ENCODE results near the gene CALHM5. TPM values are rescaled to one million over a fixed set of nuclear protein-coding genes. Genes with fewer than 3 reads are reported as not detected.

Gene CALHM5
- total and polyA plus RNA-seq, 8 donors: under 0.01 to 4.2 (median 0.22) TPM

- DNase-seq: no peak
- intact Hi-C loops (cut with DNase I; ENCODE audit: low total_unique reads): loop anchor here (10.0 kb wide), 1 partner anchor 269 kb away; no protein-coding TSS in a partner anchor
- Histone ChIP-seq H3K36me3 (no peaks in the 10 kb centered on the region), H3K27me3 (peaks cover 0 to 3% (median 0%) of the 10 kb centered on the region in 3 donors), H3K4me1 (peaks cover 0 to 4% (median 0%) of the 10 kb centered on the region in 4 donors), H3K27ac (no peak overlapping the region), H3K4me3 (no peak overlapping the region), H3K9me3 (no peaks in the 10 kb centered on the region)
- TF ChIP-seq POLR2AphosphoS5 (IDR thresholded peaks at IDR 0.05) (no peak), EP300 (IDR thresholded peaks at IDR 0.05) (no peak), CTCF (IDR thresholded peaks at IDR 0.05) (no peak), POLR2A (IDR thresholded peaks at IDR 0.05) (no peak)
- 52 to 71% (median 53%) methylated on average over 9 of the region's 9 CpGs for WGBS, 5 donors
Observed at GRCh38 chr6:116533233-116533957, 22.0 kb downstream of the CALHM5 start.

GRCh38 chr6:116535109-116535508 is 23.7 kb downstream of the CALHM5 start:
- peaks cover 0 to 4% (median 0%) of the 10 kb centered on the region in 4 donors for H3K4me1 ChIP-seq
- no peaks in the 10 kb centered on the region for H3K9me3 ChIP-seq
- DNase-seq: no peak
- H3K36me3 ChIP-seq: no peaks in the 10 kb centered on the region
- intact Hi-C loops (cut with DNase I; ENCODE audit: low total_unique reads): loop anchor here (10.0 kb wide), 1 partner anchor 270 kb away; no protein-coding TSS in a partner anchor
- H3K4me3 ChIP-seq: no peak overlapping the region
- no peak for TF ChIP-seq EP300 (IDR thresholded peaks at IDR 0.05)
- TF ChIP-seq POLR2A (IDR thresholded peaks at IDR 0.05): no peak
- no peak for TF ChIP-seq CTCF (IDR thresholded peaks at IDR 0.05)
- no peak for TF ChIP-seq POLR2AphosphoS5 (IDR thresholded peaks at IDR 0.05)
- H3K27ac ChIP-seq: no peak overlapping the region
- H3K27me3 ChIP-seq: peaks cover 0 to 5% (median 0%) of the 10 kb centered on the region in 3 donors

GRCh38 chr6:116536216-116536621 is 24.8 kb downstream of the CALHM5 start:
- WGBS, 5 donors: 11 to 14% (median 11%) methylated on average over 4 of the region's 4 CpGs
- H3K36me3 ChIP-seq: no peaks in the 10 kb centered on the region
- H3K4me3 ChIP-seq: no peak overlapping the region
- H3K9me3 ChIP-seq: no peaks in the 10 kb centered on the region
- no peak overlapping the region for H3K27ac ChIP-seq
- intact Hi-C loops (cut with DNase I; ENCODE audit: low total_unique reads): loop anchor here (10.0 kb wide), 1 partner anchor 271 kb away; no protein-coding TSS in a partner anchor
- H3K27me3 ChIP-seq: peaks cover 0 to 16% (median 0%) of the 10 kb centered on the region in 3 donors
- TF ChIP-seq POLR2AphosphoS5 (IDR thresholded peaks at IDR 0.05) (no peak), EP300 (IDR thresholded peaks at IDR 0.05) (no peak), CTCF (IDR thresholded peaks at IDR 0.05) (peak in 5 of 7 experiments; percentile 25 to 75 (median 55)), POLR2A (IDR thresholded peaks at IDR 0.05) (no peak)
- no peaks in the 10 kb centered on the region for H3K4me1 ChIP-seq
- DNase-seq: peak in 1 of 2 donors; percentile 73

- DNase-seq: no peak
- H3K27me3 ChIP-seq: peaks cover 0 to 26% (median 0%) of the 10 kb centered on the region in 3 donors
- no peak overlapping the region for H3K27ac ChIP-seq
- no peaks in the 10 kb centered on the region for H3K9me3 ChIP-seq
- H3K4me1 ChIP-seq: no peaks in the 10 kb centered on the region
- TF ChIP-seq POLR2A (IDR thresholded peaks at IDR 0.05): no peak
- no peak for TF ChIP-seq POLR2AphosphoS5 (IDR thresholded peaks at IDR 0.05)
- no peak for TF ChIP-seq CTCF (IDR thresholded peaks at IDR 0.05)
- no peak for TF ChIP-seq EP300 (IDR thresholded peaks at IDR 0.05)
- H3K4me3 ChIP-seq: no peak overlapping the region
- intact Hi-C loops (cut with DNase I; ENCODE audit: low total_unique reads): no loop called here
- H3K36me3 ChIP-seq: no peaks in the 10 kb centered on the region
Observed at GRCh38 chr6:116542426-116542825, 31.0 kb downstream of the CALHM5 start.
